ENCODE results near the gene HORMAD2.

GRCh38 chr22:30056015-30056414 lies 24.2 kb upstream of the HORMAD2 start:
- TF ChIP-seq CTCF (IDR thresholded peaks at IDR 0.05) (peak in 2 of 6 experiments; percentile 11 to 36), POLR2A (IDR thresholded peaks at IDR 0.05) (no peak)

All from thyroid gland (tissue), 4 donors.